ENCODE data around the gene CTSO. TPM values are rescaled to one million over a fixed set of nuclear protein-coding genes. Genes with fewer than 3 reads are reported as not detected.

Gene CTSO
- total RNA-seq, 1 experiment from 2014 or later: 0.57 TPM

DNA sequence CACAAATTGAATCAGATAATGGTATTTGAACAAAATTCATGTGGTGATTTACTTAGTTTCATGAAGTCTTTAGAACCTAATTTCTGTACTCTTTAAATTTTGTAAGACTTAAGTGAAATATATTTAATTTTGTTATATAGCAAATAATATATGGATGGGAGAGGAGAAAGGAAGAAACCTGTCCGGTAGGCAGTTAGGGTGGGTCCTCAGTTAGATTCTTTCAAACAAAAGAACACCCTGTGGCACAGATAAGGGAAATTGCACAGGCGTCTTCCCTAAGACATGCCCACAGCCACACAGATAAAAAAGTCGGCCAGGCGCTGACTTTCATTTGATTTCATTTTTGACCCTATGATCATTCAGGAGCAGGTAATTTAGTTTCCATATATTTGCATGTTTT, 25.1 kb upstream of the CTSO start:
- Histone ChIP-seq H3K27me3 (ENCODE audit: insufficient read depth, low read length) (no peaks in the 10 kb centered on the region), H3K9me2 (ENCODE audit: insufficient read depth) (no peaks in the 10 kb centered on the region), H2AFZ (ENCODE audit: low read depth, low read length, poor library complexity, severe bottlenecking) (no peak overlapping the region), H3K36me3 (ENCODE audit: control insufficient read depth in 1 of 2, insufficient read depth in 2 of 2, low read length in 2 of 2) (no peaks in the 10 kb centered on the region), H3K79me2 (ENCODE audit: insufficient read depth, low read length) (no peaks in the 10 kb centered on the region), H3K4me1 (ENCODE audit: control insufficient read depth in 1 of 2, insufficient read depth in 2 of 2, low read length in 2 of 2) (0 out of 4 replicates have a peak, but pooled peaks cover 0 to 3% of the 10 kb centered on the region in 2 experiments), H3K4me2 (ENCODE audit: low read length) (no peak overlapping the region), H3K27ac (ENCODE audit: low read depth, low read length) (no peak overlapping the region), H3K4me3 (replicated peaks in 1 of 2; ENCODE audit: low read depth in 1 of 2, low read length in 2 of 2) (no peak overlapping the region), H4K20me1 (ENCODE audit: insufficient read depth) (no peaks in the 10 kb centered on the region), H3K9ac (ENCODE audit: low read length) (no peak overlapping the region), H3K9me3 (ENCODE audit: control insufficient read depth in 1 of 2, insufficient read depth in 1 of 2, low read depth in 1 of 2, low read length in 2 of 2) (no peaks in the 10 kb centered on the region)
- DNase-seq (ENCODE audit: low read depth, low spot score): no peak
- BruUV-seq (replicated peaks): no TSS peak
- RAD21 ChIA-PET (ENCODE audit: low non-redundant PET in 1 of 2, low total read pairs in 2 of 2, uncharacterized antibody in 2 of 2, unreplicated experiment in 2 of 2): no interaction called here
- no peak for ATAC-seq
- POLR2A ChIA-PET: no interaction called here
- intact Hi-C loops (cut with micrococcal nuclease): no loop called here
- CTCF ChIA-PET: no interaction called here
- no peak for TF ChIP-seq EZH2phosphoT487 (IDR thresholded peaks at IDR 0.05; ENCODE audit: borderline replicate concordance)
- no peak for TF ChIP-seq YY1 (IDR thresholded peaks at IDR 0.05; ENCODE audit: extremely low read depth, insufficient replicate concordance, low read depth, low read length)
- TF ChIP-seq POLR2A (IDR thresholded peaks at IDR 0.05; ENCODE audit: borderline replicate concordance, extremely low read depth, insufficient read depth, insufficient read length): no peak
- TF ChIP-seq POLR2AphosphoS5 (IDR thresholded peaks at IDR 0.05; ENCODE audit: low read depth, low read length): no peak
- TF ChIP-seq, protein P1, sequence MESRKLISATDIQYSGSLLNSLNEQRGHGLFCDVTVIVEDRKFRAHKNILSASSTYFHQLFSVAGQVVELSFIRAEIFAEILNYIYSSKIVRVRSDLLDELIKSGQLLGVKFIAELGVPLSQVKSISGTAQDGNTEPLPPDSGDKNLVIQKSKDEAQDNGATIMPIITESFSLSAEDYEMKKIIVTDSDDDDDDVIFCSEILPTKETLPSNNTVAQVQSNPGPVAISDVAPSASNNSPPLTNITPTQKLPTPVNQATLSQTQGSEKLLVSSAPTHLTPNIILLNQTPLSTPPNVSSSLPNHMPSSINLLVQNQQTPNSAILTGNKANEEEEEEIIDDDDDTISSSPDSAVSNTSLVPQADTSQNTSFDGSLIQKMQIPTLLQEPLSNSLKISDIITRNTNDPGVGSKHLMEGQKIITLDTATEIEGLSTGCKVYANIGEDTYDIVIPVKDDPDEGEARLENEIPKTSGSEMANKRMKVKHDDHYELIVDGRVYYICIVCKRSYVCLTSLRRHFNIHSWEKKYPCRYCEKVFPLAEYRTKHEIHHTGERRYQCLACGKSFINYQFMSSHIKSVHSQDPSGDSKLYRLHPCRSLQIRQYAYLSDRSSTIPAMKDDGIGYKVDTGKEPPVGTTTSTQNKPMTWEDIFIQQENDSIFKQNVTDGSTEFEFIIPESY (IDR thresholded peaks at IDR 0.05; ENCODE audit: extremely low read depth, insufficient replicate concordance, low read length): no peak
- no peak for TF ChIP-seq FOSL1 (IDR thresholded peaks at IDR 0.05; ENCODE audit: low read depth)
- TF ChIP-seq ZNF274 (IDR thresholded peaks at IDR 0.05; ENCODE audit: low read depth, low read length): no peak

- ChIA-PET CTCF (no interaction called here), RAD21 (ENCODE audit: low non-redundant PET in 1 of 2, low total read pairs in 2 of 2, uncharacterized antibody in 2 of 2, unreplicated experiment in 2 of 2) (no interaction called here), POLR2A (no interaction called here)
- H3K9ac ChIP-seq (ENCODE audit: low read length): no peak overlapping the region
- no peaks in the 10 kb centered on the region for H3K9me2 ChIP-seq (ENCODE audit: insufficient read depth)
- intact Hi-C loops (cut with micrococcal nuclease): no loop called here
- no peaks in the 10 kb centered on the region for H3K79me2 ChIP-seq (ENCODE audit: insufficient read depth, low read length)
- no peaks in the 10 kb centered on the region for H3K36me3 ChIP-seq (ENCODE audit: control insufficient read depth in 1 of 2, insufficient read depth in 2 of 2, low read length in 2 of 2)
- no peaks in the 10 kb centered on the region for H3K9me3 ChIP-seq (ENCODE audit: control insufficient read depth in 1 of 2, insufficient read depth in 1 of 2, low read depth in 1 of 2, low read length in 2 of 2)
- H3K27ac ChIP-seq (ENCODE audit: low read depth, low read length): no peak overlapping the region
- no peaks in the 10 kb centered on the region for H3K27me3 ChIP-seq (ENCODE audit: insufficient read depth, low read length)
- DNase-seq (ENCODE audit: low read depth, low spot score): no peak
- no peaks in the 10 kb centered on the region for H4K20me1 ChIP-seq (ENCODE audit: insufficient read depth)
- ATAC-seq: no peak
- no peak overlapping the region for H3K4me3 ChIP-seq (replicated peaks in 1 of 2; ENCODE audit: low read depth in 1 of 2, low read length in 2 of 2)
- no peak for TF ChIP-seq ELF1 (IDR thresholded peaks at IDR 0.05; ENCODE audit: borderline replicate concordance, low read depth)
- no peak for TF ChIP-seq TCF7L2 (IDR thresholded peaks at IDR 0.05; ENCODE audit: borderline replicate concordance, extremely low read depth, insufficient read depth, insufficient read length)
- TF ChIP-seq, protein P2, sequence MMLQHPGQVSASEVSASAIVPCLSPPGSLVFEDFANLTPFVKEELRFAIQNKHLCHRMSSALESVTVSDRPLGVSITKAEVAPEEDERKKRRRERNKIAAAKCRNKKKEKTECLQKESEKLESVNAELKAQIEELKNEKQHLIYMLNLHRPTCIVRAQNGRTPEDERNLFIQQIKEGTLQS (IDR thresholded peaks at IDR 0.05): no peak
- H3K4me1 ChIP-seq (ENCODE audit: control insufficient read depth in 1 of 2, insufficient read depth in 2 of 2, low read length in 2 of 2): 0 out of 4 replicates have a peak, but pooled peaks cover 0 to 3% of the 10 kb centered on the region in 2 experiments
- H2AFZ ChIP-seq (ENCODE audit: low read depth, low read length, poor library complexity, severe bottlenecking): no peak overlapping the region
- BruUV-seq (replicated peaks): no TSS peak
- no peak overlapping the region for H3K4me2 ChIP-seq (ENCODE audit: low read length)
These were observed 21.8 kb upstream of the CTSO start for GRCh38 chr4:155975511-155975910.

Measured in HCT116 (cell line).